GM23248 (cell line): ENCODE data around the gene C11orf86. TPM values are rescaled to one million over a fixed set of nuclear protein-coding genes. Genes with fewer than 3 reads are reported as not detected.

Source experiments
- DNase-seq: peaks from one replicate; pipeline ENCODE4 v3.0.0-alpha.2; 2015
- H2AFZ ChIP-seq: fragments of 200-600 bp; sonication (generic); 2 replicates; pipeline ENCODE4 v1.6.1; 2016; ENCODE audit warnings: antibody characterized with exemption
- H3F3A ChIP-seq: fragments of 200-600 bp; sonication (generic); 2 replicates; pipeline ENCODE4 v1.6.1; 2016; ENCODE audit warnings: mild to moderate bottlenecking, antibody characterized with exemption, mixed run types; ENCODE audit not compliant: insufficient read depth
- H3K27ac ChIP-seq: fragments of 200-600 bp; sonication (generic); 2 replicates; pipeline ENCODE4 v1.5.1; 2016; ENCODE audit warnings: mild to moderate bottlenecking
- H3K27me3 ChIP-seq: fragments of 200-600 bp; sonication (generic); replicated peaks from 2 replicates; pipeline ENCODE4 v1.6.1; 2016; ENCODE audit warnings: mild to moderate bottlenecking; ENCODE audit not compliant: insufficient read depth
- H3K36me3 ChIP-seq: fragments of 200-600 bp; sonication (generic); 2 replicates; pipeline ENCODE4 v1.6.1; 2016; ENCODE audit warnings: low read depth, mild to moderate bottlenecking
- H3K4me1 ChIP-seq: fragments of 200-600 bp; sonication (generic); 2 replicates; pipeline ENCODE4 v1.6.1; 2016; ENCODE audit warnings: mild to moderate bottlenecking; ENCODE audit not compliant: insufficient read depth
- H3K4me2 ChIP-seq: fragments of 200-600 bp; sonication (generic); one replicate; pipeline ENCODE4 v1.6.1; 2016; ENCODE audit warnings: mild to moderate bottlenecking; ENCODE audit not compliant: unreplicated experiment
- H3K4me3 ChIP-seq: fragments of 200-600 bp; sonication (generic); 2 replicates; pipeline ENCODE4 v1.5.1; 2016; ENCODE audit warnings: mild to moderate bottlenecking
- H3K79me2 ChIP-seq: fragments of 200-600 bp; sonication (generic); 2 replicates; pipeline ENCODE4 v1.6.1; 2016; ENCODE audit warnings: mild to moderate bottlenecking; ENCODE audit not compliant: insufficient read depth
- H3K9ac ChIP-seq: fragments of 200-600 bp; sonication (generic); 2 replicates; pipeline ENCODE4 v1.6.1; 2016; ENCODE audit warnings: mild to moderate bottlenecking
- H3K9me2 ChIP-seq: fragments of 200-600 bp; sonication (generic); 2 replicates; pipeline ENCODE4 v1.6.1; 2016; ENCODE audit warnings: mixed run types, mild to moderate bottlenecking, moderate library complexity; ENCODE audit not compliant: insufficient read depth
- H3K9me3 ChIP-seq: fragments of 200-600 bp; sonication (generic); one replicate; pipeline ENCODE4 v1.6.1; 2017; ENCODE audit warnings: low read depth
- H4K20me1 ChIP-seq: fragments of 200-600 bp; sonication (generic); 2 replicates; pipeline ENCODE4 v1.6.0; 2016; ENCODE audit not compliant: insufficient read depth
- EZH2 ChIP-seq: fragments of 200-600 bp; sonication (generic); IDR thresholded peaks from 2 replicates; pipeline ENCODE4 v1.6.1; 2018; ENCODE audit warnings: antibody characterized with exemption, mild to moderate bottlenecking; ENCODE audit not compliant: insufficient read depth, poor library complexity, severe bottlenecking
- EZH2phosphoT487 ChIP-seq: fragments of 200-600 bp; sonication (generic); IDR thresholded peaks from 2 replicates; pipeline ENCODE4 v1.6.1; 2018; ENCODE audit warnings: antibody characterized with exemption, moderate library complexity, mild to moderate bottlenecking, low read depth; ENCODE audit not compliant: insufficient read depth
- WGBS, 2 experiments: methylation state at CpG; one replicate each; pipeline ENCODE4 v1.1.6; 2015 to 2017; ENCODE audit warnings: low lambda C conversion rate in 2 of 2, low coverage in 1 of 2; ENCODE audit errors: missing lambda C conversion rate in 2 of 2; 5-methylcytosine and 5-hydroxymethylcytosine counted together
- in situ Hi-C: fragments of 300-500 bp; cut with MboI; formaldehyde crosslinking; loops from 2 replicates; pipeline ENCODE4 v1.15.0; 2020
- polyA plus RNA-seq: library from polyadenylated mRNA; unstranded; fragments of >200 nt; fragmentation: Nextera tagmentation; extraction: Ambion mirVana; gene quantifications from 2 replicates; pipeline ENCODE4 v1.2.1, GENCODE V29; 2016
- total RNA-seq: library from RNA; depleted of rRNA; stranded (reverse); fragments of >200 nt; shearing (Covaris generic); gene quantifications from 2 replicates; pipeline ENCODE4 v1.2.3, GENCODE V29; 2014

The C11orf86 gene
- total and polyA plus RNA-seq, 2 experiments from 2014 or later: not detected

GRCh38 chr11:66973956-66974580, 1.0 kb upstream of the C11orf86 start:
- peak; percentile 20 for DNase-seq
- H4K20me1 ChIP-seq: no peaks in the 10 kb centered on the region
- H3K27ac ChIP-seq: no peak overlapping the region
- no peaks in the 10 kb centered on the region for H3K9me2 ChIP-seq
- H3K27me3 ChIP-seq: no peaks in the 10 kb centered on the region
- no peak overlapping the region for H3K4me3 ChIP-seq
- in situ Hi-C loops: loop anchor here (10.0 kb wide), 1 partner anchor 279 kb away; no protein-coding TSS in a partner anchor
- 86% methylated on average over 8 of the region's 8 CpGs for WGBS, 2 experiments
- no peaks in the 10 kb centered on the region for H3K36me3 ChIP-seq
- H3F3A ChIP-seq: peaks cover 28% of the 10 kb centered on the region
- TF ChIP-seq EZH2phosphoT487 (no peak), EZH2 (no peak)
- no peak overlapping the region for H2AFZ ChIP-seq
- no peaks in the 10 kb centered on the region for H3K79me2 ChIP-seq
- no peaks in the 10 kb centered on the region for H3K9me3 ChIP-seq
- H3K9ac ChIP-seq: no peak overlapping the region
- H3K4me1 ChIP-seq: peaks cover 33% of the 10 kb centered on the region
- no peak overlapping the region for H3K4me2 ChIP-seq

- Histone ChIP-seq H3K9ac (no peak overlapping the region), H3K4me3 (no peak overlapping the region), H2AFZ (no peak overlapping the region), H3K27ac (no peak overlapping the region), H3K4me1 (peaks cover 18% of the 10 kb centered on the region), H3K9me3 (no peaks in the 10 kb centered on the region), H3K27me3 (no peaks in the 10 kb centered on the region), H3K4me2 (no peak overlapping the region), H3K36me3 (no peaks in the 10 kb centered on the region), H3K79me2 (no peaks in the 10 kb centered on the region), H4K20me1 (no peaks in the 10 kb centered on the region), H3F3A (peaks cover 14% of the 10 kb centered on the region), H3K9me2 (no peaks in the 10 kb centered on the region)
- WGBS, 2 experiments: 85% methylated on average over 11 of the region's 11 CpGs
- in situ Hi-C loops: loop anchor here (10.0 kb wide), 1 partner anchor 281 kb away; no protein-coding TSS in a partner anchor
- DNase-seq: no peak
- TF ChIP-seq EZH2phosphoT487: no peak
- no peak for TF ChIP-seq EZH2
Measured at GRCh38 chr11:66975405-66976027, 412 bp downstream of the C11orf86 start.

- peaks cover 15% of the 10 kb centered on the region for H3K4me1 ChIP-seq
- TF ChIP-seq EZH2phosphoT487 (no peak), EZH2 (no peak)
- no peaks in the 10 kb centered on the region for H3K9me2 ChIP-seq
- in situ Hi-C loops: loop anchor here (10.0 kb wide), 1 partner anchor 281 kb away; no protein-coding TSS in a partner anchor
- H4K20me1 ChIP-seq: no peaks in the 10 kb centered on the region
- no peak overlapping the region for H3K27ac ChIP-seq
- no peaks in the 10 kb centered on the region for H3K9me3 ChIP-seq
- no peaks in the 10 kb centered on the region for H3K79me2 ChIP-seq
- no peak overlapping the region for H2AFZ ChIP-seq
- H3K9ac ChIP-seq: no peak overlapping the region
- no peaks in the 10 kb centered on the region for H3K36me3 ChIP-seq
- 47 to 57% methylated on average over 9 of the region's 9 CpGs for WGBS, 2 experiments
- H3K4me3 ChIP-seq: no peak overlapping the region
- DNase-seq: no peak
- no peaks in the 10 kb centered on the region for H3K27me3 ChIP-seq
- H3K4me2 ChIP-seq: no peak overlapping the region
- peaks cover 11% of the 10 kb centered on the region for H3F3A ChIP-seq
Measured at GRCh38 chr11:66976028-66976467, 944 bp downstream of the C11orf86 start.

GRCh38 chr11:66976925-66977324, 1.8 kb downstream of the C11orf86 start:
- peaks cover 14% of the 10 kb centered on the region for H3K4me1 ChIP-seq
- H4K20me1 ChIP-seq: no peaks in the 10 kb centered on the region
- H3K4me2 ChIP-seq: no peak overlapping the region
- H3F3A ChIP-seq: peaks cover 7% of the 10 kb centered on the region
- no peaks in the 10 kb centered on the region for H3K36me3 ChIP-seq
- H3K27me3 ChIP-seq: no peaks in the 10 kb centered on the region
- TF ChIP-seq EZH2phosphoT487: no peak
- no peak for TF ChIP-seq EZH2
- no peak overlapping the region for H3K27ac ChIP-seq
- H3K9ac ChIP-seq: no peak overlapping the region
- H3K9me2 ChIP-seq: no peaks in the 10 kb centered on the region
- in situ Hi-C loops: loop anchor here (10.0 kb wide), 1 partner anchor 282 kb away; no protein-coding TSS in a partner anchor
- DNase-seq: no peak
- H3K79me2 ChIP-seq: no peaks in the 10 kb centered on the region
- H3K9me3 ChIP-seq: no peaks in the 10 kb centered on the region
- no peak overlapping the region for H2AFZ ChIP-seq
- 87 to 90% methylated on average over 3 to 6 of the region's 6 CpGs for WGBS, 2 experiments
- no peak overlapping the region for H3K4me3 ChIP-seq
